ENCODE results near the gene SEPTIN10. TPM values are rescaled to one million over a fixed set of nuclear protein-coding genes. Genes with fewer than 3 reads are reported as not detected.

Gene SEPTIN10
- total RNA-seq, result 63.4 and 63.5 TPM in 2 replicates

GRCh38 chr2:109613922-109614714, at the start of gene SEPTIN10, which contains the start of gene SOWAHC:
SEPTIN10 (minus strand) TSS chr2:109613966; CDS start chr2:109613827, 139 bp downstream.
SOWAHC (plus strand) TSS chr2:109614364; CDS start chr2:109614490, 126 bp downstream.

Other genes with a start within 250 kb of the SEPTIN10 start
- 5.4 and 6.5 TPM in 2 replicates for gene SOWAHC, start 398 bp upstream of the SEPTIN10 start, total RNA-seq
- gene RGPD5, start 180.3 kb upstream of the SEPTIN10 start, total RNA-seq, result 22.0 and 23.9 TPM in 2 replicates

All from smooth muscle cell of bladder (primary cell).